MCF 10A (cell line): Measurements from ENCODE around the gene SH3PXD2B. TPM values are rescaled to one million over a fixed set of nuclear protein-coding genes. Genes with fewer than 3 reads are reported as not detected.

Experiments
- BruUV-seq: library from RNA; stranded (reverse); fragments of 400-500 nt; replicated peaks from 2 replicates; lab custom pipeline; 2021; lab: Mats Ljungman, UMichigan
- CTCF ChIA-PET: fragments of 300-600 bp; sonication (Branson Sonifier 250); formaldehyde crosslinking; extraction: SDS; loops from one replicate; lab custom pipeline; 2021; ENCODE audit warnings: antibody characterized with exemption, inconsistent platforms; lab: Yijun Ruan, JAX
- POLR2A ChIA-PET: fragments of 300-600, 350-650 bp; sonication (Branson Sonifier 250); formaldehyde crosslinking; extraction: SDS; loops from one replicate; lab custom pipeline; 2020; ENCODE audit warnings: antibody characterized with exemption, inconsistent platforms; lab: Yijun Ruan, JAX
- DNase-seq: peaks from one replicate; pipeline ENCODE4 v3.0.0-alpha.2; 2018; ENCODE audit not compliant: unreplicated experiment
- H3K27ac Mint-ChIP-seq: one replicate; pipeline ENCODE4 v1.8.0; 2022; ENCODE audit warnings: mild to moderate bottlenecking, low read depth, mixed read lengths; ENCODE audit not compliant: unreplicated experiment
- H3K27me3 Mint-ChIP-seq: one replicate; pipeline ENCODE4 v1.8.0; 2022; ENCODE audit warnings: mixed read lengths; ENCODE audit not compliant: insufficient read depth, unreplicated experiment
- H3K36me3 Mint-ChIP-seq: one replicate; pipeline ENCODE4 v1.8.0; 2022; ENCODE audit warnings: mild to moderate bottlenecking, moderate library complexity, mixed read lengths; ENCODE audit not compliant: insufficient read depth, unreplicated experiment
- H3K4me1 Mint-ChIP-seq: one replicate; pipeline ENCODE4 v1.8.0; 2022; ENCODE audit warnings: mixed read lengths; ENCODE audit not compliant: insufficient read depth, unreplicated experiment
- H3K4me3 Mint-ChIP-seq: one replicate; pipeline ENCODE4 v1.8.0; 2022; ENCODE audit warnings: mild to moderate bottlenecking, moderate library complexity, mixed read lengths; ENCODE audit not compliant: unreplicated experiment
- H3K9me3 Mint-ChIP-seq: one replicate; pipeline ENCODE4 v1.8.0; 2022; ENCODE audit warnings: mixed read lengths; ENCODE audit not compliant: unreplicated experiment
- intact Hi-C: fragments of 100-400 bp; cut with micrococcal nuclease; formaldehyde crosslinking; loops from 2 replicates; pipeline ENCODE4 v1.14.1; 2022
- total RNA-seq: library from RNA; stranded (reverse); gene quantifications from 2 replicates; pipeline ENCODE4 v1.2.3, GENCODE V29; 2022
- TF ChIP-seq, protein P1 (sequence below): fragments of 200-600 bp; IDR thresholded peaks from one replicate; pipeline ENCODE4 v1.8.0; 2022; ENCODE audit warnings: antibody characterized with exemption, mild to moderate bottlenecking; ENCODE audit not compliant: unreplicated experiment

Gene SH3PXD2B
- total RNA-seq, 1 experiment from 2014 or later: 34.1 TPM

DNA sequence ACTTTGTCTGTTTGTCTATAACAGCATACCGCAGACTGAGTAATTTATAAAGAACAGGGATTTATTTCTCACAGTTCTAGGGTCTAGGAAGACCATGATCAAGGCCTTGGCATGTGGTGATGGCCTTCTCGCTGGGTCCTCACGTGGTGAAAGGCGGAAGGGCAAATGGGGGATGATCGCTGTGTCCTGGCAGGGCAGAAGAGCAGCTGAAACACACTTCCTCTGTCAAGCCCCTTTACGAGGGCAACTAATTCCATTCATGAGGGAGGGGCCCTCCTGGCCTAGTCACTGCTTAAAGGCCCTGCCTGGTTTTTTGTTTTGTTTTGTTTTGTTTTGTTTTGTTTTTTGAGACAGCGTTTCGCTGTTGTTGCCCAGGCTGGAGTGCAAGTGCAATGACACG, 128.9 kb downstream of the SH3PXD2B start:
- CTCF ChIA-PET: no interaction called here
- no peaks in the 10 kb centered on the region for H3K36me3 Mint-ChIP-seq
- no peak overlapping the region for H3K27ac Mint-ChIP-seq
- peaks cover 15% of the 10 kb centered on the region for H3K4me1 Mint-ChIP-seq
- no peaks in the 10 kb centered on the region for H3K27me3 Mint-ChIP-seq
- intact Hi-C loops: no loop called here
- no peak for DNase-seq
- POLR2A ChIA-PET: no interaction called here
- TF ChIP-seq, protein P1, sequence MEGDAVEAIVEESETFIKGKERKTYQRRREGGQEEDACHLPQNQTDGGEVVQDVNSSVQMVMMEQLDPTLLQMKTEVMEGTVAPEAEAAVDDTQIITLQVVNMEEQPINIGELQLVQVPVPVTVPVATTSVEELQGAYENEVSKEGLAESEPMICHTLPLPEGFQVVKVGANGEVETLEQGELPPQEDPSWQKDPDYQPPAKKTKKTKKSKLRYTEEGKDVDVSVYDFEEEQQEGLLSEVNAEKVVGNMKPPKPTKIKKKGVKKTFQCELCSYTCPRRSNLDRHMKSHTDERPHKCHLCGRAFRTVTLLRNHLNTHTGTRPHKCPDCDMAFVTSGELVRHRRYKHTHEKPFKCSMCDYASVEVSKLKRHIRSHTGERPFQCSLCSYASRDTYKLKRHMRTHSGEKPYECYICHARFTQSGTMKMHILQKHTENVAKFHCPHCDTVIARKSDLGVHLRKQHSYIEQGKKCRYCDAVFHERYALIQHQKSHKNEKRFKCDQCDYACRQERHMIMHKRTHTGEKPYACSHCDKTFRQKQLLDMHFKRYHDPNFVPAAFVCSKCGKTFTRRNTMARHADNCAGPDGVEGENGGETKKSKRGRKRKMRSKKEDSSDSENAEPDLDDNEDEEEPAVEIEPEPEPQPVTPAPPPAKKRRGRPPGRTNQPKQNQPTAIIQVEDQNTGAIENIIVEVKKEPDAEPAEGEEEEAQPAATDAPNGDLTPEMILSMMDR: no peak
- no TSS peak for BruUV-seq
- no peak overlapping the region for H3K4me3 Mint-ChIP-seq
- no peaks in the 10 kb centered on the region for H3K9me3 Mint-ChIP-seq

DNA sequence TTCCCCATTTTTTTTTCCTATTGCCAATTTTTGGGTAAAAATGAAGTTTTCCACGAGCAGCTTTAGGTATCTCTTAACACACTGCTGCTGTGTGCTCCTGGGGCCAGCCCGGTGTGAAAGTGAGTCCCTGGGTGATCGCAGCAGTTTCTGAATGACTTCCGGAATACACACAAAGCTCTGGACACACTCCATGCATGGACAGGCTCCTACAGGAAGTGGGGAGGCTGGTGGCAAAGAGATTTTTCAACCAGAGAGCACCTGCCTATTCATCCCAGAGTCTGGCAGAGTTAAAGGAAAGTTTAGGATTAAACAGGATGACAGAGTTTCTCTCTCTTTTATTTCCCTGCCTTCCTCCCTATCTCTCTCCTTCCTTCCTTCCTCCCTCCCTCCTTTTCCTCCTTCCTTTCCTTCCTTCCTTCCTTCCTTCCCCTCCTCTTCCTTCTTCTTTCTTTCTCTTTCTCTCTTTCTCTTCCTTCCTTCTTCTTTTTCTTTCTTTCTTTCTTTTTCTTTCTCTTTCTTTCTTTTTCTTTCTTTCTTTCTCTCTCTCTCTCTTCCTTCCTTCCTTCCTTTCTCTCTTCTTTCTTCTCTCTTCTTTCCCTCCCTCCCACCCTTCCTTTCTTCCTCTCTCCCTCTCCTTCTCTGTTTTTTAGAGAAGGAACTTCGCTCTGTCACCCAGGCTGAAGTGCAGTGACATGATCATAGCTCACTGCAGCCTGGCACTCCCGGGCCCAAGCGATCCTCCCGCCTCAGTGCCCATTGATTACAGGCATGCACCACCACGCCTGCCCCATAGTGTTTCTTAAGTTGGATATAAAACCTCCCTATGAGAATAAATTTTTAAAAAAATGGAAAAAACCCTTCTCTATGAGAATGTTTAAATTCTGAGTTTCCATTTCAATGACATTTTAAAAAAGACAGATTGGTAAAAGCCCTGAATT, 132.0 kb downstream of the SH3PXD2B start:
- BruUV-seq: no TSS peak
- peak; percentile 31 for DNase-seq
- ChIA-PET CTCF (interaction anchor here (0.7 to 1.2 kb wide), 4 partner anchors 12 to 1348 kb away, joined by 3 to 5 read pairs (median 4); no protein-coding TSS in a partner anchor), POLR2A (interaction anchor here (0.6 to 0.8 kb wide), 2 partner anchors 39 to 190 kb away, joined by 3 read pairs; partner anchors contain the start of gene UBTD2)
- TF ChIP-seq, protein P1: no peak
- Mint-ChIP-seq H3K27ac (peak overlapping the region; percentile 18), H3K4me3 (no peak overlapping the region), H3K4me1 (peaks cover 20% of the 10 kb centered on the region), H3K36me3 (peaks cover 7% of the 10 kb centered on the region), H3K27me3 (no peaks in the 10 kb centered on the region), H3K9me3 (no peaks in the 10 kb centered on the region)
- intact Hi-C loops: no loop called here

DNA sequence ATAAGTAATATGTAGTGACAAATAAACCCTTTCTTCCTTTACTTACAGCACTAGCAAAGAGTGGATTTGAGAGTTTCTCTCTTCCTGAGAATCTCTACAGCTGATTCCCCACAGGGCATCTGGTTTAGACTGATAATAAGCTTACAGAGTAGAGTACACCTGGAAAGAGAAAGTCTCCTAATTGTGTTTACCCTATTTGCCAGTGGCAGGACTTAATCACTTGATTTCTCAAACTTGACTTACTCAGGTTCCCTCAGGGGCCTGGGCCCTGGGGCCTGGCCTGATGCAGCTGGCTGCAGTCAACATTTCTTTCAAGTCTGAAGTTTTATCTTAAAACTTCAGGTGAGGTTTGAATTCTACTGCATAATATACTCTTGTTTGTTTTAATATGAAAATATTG, 132.7 kb downstream of the SH3PXD2B start:
- Mint-ChIP-seq H3K9me3 (no peaks in the 10 kb centered on the region), H3K27ac (no peak overlapping the region), H3K36me3 (peaks cover 7% of the 10 kb centered on the region), H3K4me3 (no peak overlapping the region), H3K27me3 (no peaks in the 10 kb centered on the region), H3K4me1 (peaks cover 20% of the 10 kb centered on the region)
- TF ChIP-seq, protein P1: no peak
- intact Hi-C loops: no loop called here
- ChIA-PET POLR2A (no interaction called here), CTCF (interaction anchor here (0.6 to 1.1 kb wide), 4 partner anchors 23 to 1348 kb away, joined by 3 to 5 read pairs (median 3); no protein-coding TSS in a partner anchor)
- no TSS peak for BruUV-seq
- DNase-seq: no peak
